Stomach (tissue), 9 donors: ENCODE measurements around the gene REX1BD. TPM values are rescaled to one million over a fixed set of nuclear protein-coding genes. Genes with fewer than 3 reads are reported as not detected.

Experiments used
- DNase-seq, 2 donors: peaks; one replicate each; pipeline versions ENCODE4 v3.0.0 to v3.0.0-alpha.2; 2013 to 2019
- H3K27ac ChIP-seq, 5 donors: fragments of 200-600 bp in 4 of 5; sonication (generic) in 4 of 5; one replicate each; pipeline ENCODE4 v1.5.1; 2013 to 2019; ENCODE audit warnings: mild to moderate bottlenecking in 1 of 5, moderate library complexity in 1 of 5
- H3K27me3 ChIP-seq, 3 donors: fragments of 200-600 bp; sonication (generic); one replicate each; pipeline ENCODE4 v1.5.1; 2017 to 2019; ENCODE audit warnings: mixed run types in 1 of 3
- H3K36me3 ChIP-seq, 4 donors: fragments of 200-600 bp; sonication (generic); 1 replicate in 3 of 4; 2 replicates in 1 of 4; pipeline ENCODE4 v1.5.1; 2016 to 2019
- H3K4me1 ChIP-seq, 4 donors: fragments of 200-600 bp; sonication (generic); one replicate each; pipeline ENCODE4 v1.5.1; 2016 to 2019
- H3K4me3 ChIP-seq, 4 donors: fragments of 200-600 bp; sonication (generic) in 3 of 4; one replicate each; pipeline ENCODE4 v1.5.1; 2016 to 2019; ENCODE audit warnings: mild to moderate bottlenecking in 1 of 4
- H3K9me3 ChIP-seq, 4 donors: fragments of 200-600 bp; sonication (generic); one replicate each; pipeline ENCODE4 v1.5.1; 2016 to 2019
- CTCF ChIP-seq, 7 experiments: fragments of 450-650 bp in 4 of 7; fragments of 200-600 bp in 3 of 7; sonication (generic) in 3 of 7; IDR thresholded peaks; one replicate each; pipeline ENCODE4 v1.5.1; 2016 to 2019; ENCODE audit warnings: antibody characterized with exemption in 7 of 7, control low read depth in 2 of 7, mild to moderate bottlenecking in 1 of 7
- EP300 ChIP-seq: sonication (generic); formaldehyde crosslinking; IDR thresholded peaks from one replicate; pipeline ENCODE4 v1.6.1; 2017; ENCODE audit warnings: antibody characterized with exemption
- POLR2A ChIP-seq, 4 donors: fragments of 450-650 bp; IDR thresholded peaks; one replicate each; pipeline ENCODE4 v1.6.1; 2016; ENCODE audit warnings: antibody characterized with exemption in 4 of 4, control low read depth in 2 of 4, mild to moderate bottlenecking in 1 of 4, moderate library complexity in 1 of 4
- POLR2AphosphoS5 ChIP-seq, 3 donors: sonication (generic); formaldehyde crosslinking; IDR thresholded peaks; one replicate each; pipeline ENCODE4 v1.6.1; 2016; ENCODE audit warnings: antibody characterized with exemption in 3 of 3
- WGBS, 5 donors: extraction: QIAGEN DNeasy Blood & Tissue Kit in 3 of 5; methylation state at CpG; one replicate each; pipeline versions ENCODE4 v1.1.5 to v1.1.7; 2013 to 2018; 5-methylcytosine and 5-hydroxymethylcytosine counted together
- intact Hi-C: fragments of 100-400 bp; cut with DNase I; formaldehyde crosslinking; loops from one replicate; pipeline ENCODE4 v1.15.1; 2023; ENCODE audit warnings: low total_unique reads
- polyA plus RNA-seq, 3 donors: library from polyadenylated mRNA; stranded (reverse); fragments of 200-250 nt; gene quantifications; one replicate each; pipeline ENCODE4 v1.2.3, GENCODE V29; 2013
- total RNA-seq, 5 donors: library from RNA; depleted of rRNA; stranded (reverse); fragments of >200 nt; gene quantifications; one replicate each; pipeline versions ENCODE4 v1.1.0 to v1.2.3, GENCODE V29; 2014 to 2016
- donor health status: healthy with polysubstance abuse.
- donor health status: Bipolar disorder and iron deficiency.
- donor health status: healthy.

REX1BD gene
- total and polyA plus RNA-seq, 8 donors: 15.6 to 483 (median 114) TPM

DNA sequence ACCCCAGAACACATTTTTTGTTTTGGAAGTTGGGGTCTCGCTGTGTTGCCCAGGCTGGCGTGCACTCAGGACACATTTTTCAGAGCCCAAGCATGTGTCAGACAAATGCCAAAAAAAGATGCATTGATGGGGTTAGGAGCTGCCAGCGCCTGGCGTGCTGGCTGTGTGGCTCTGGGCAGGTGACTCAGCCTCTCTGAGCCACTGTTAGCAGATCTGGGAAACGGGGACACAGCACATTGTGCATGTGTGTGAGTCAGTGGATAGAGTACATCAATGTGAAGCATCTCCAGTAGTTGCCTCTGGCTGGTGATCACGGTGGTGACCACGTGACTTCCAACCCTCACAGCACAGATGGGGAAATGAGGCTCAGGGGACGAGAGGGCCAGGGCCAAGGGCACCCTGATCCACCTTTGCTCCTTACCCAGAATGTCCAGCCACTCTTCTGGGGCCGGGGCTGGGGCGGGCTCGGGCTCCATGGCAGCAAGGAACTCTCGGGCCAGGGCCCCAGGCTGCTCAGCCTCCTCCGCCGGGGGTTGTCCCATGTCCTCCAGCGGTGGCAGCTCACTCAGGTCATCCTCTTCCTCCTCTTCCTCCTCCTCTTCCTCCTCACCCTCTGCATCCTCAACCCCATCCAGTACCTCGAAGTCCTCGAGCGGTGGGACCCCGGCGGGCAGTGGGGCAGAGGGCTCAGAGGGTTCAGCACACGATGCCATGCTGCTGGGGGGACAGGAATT, 47.2 kb upstream of the REX1BD start:
- 79 to 89% (median 87%) methylated on average over 17 to 21 of the region's 21 CpGs for WGBS, 5 donors
- intact Hi-C loops: no loop called here
- peaks cover 33 to 52% (median 51%) of the 10 kb centered on the region in 4 donors for H3K36me3 ChIP-seq
- peaks cover 9 to 27% (median 21%) of the 10 kb centered on the region in 4 donors for H3K4me1 ChIP-seq
- TF ChIP-seq POLR2A (IDR thresholded peaks at IDR 0.05) (no peak), CTCF (IDR thresholded peaks at IDR 0.05) (no peak)
- peak overlapping the region in 1 of 5 donors; percentile 96 for H3K27ac ChIP-seq
- DNase-seq: no peak
- no peaks in the 10 kb centered on the region for H3K9me3 ChIP-seq
- no peaks in the 10 kb centered on the region for H3K27me3 ChIP-seq
- H3K4me3 ChIP-seq: no peak overlapping the region

DNA sequence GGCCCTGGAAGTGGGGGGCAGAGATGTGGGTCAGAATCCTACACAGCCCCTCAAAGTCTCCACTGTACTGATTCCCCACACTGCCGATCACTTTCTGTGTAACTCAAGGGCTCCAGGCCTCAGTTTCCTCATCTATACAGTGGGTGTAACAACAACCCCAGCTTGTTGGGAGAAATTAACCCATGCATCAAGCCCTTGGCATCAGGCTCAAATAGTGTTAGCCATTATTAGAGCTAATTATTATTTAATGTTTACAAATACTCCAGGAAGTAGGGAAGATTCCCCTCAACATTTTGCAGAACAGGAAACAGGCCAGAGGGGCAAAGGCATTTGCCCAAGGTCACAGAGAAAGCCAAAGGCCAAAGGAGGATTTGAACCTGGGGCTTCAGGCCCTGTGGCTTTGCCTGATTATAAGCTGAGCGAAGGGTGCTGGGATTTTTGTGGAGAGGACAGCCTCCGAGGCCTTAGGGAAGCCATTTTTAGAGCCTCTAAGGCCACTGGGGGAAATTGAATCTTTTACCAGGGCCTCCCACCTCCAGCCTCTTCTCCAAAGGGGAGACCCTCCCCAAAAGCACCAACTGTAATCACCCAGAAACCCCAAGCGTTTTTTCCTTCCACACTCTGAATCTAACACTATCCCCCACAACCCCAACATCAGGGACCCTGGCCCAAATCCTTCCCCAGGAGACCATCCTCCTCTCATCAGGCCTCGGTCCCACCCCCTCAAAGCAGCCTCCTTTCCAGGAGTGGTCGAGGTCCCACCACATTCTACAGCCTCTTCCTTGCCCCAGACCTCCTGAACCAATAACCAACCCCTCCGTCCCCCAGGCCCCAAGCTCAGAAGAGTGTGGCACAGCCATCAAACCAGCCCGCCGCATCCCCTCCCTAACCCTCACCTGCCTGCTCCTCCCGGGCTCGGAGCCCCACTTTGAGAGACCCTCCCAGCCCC, 46.3 kb upstream of the REX1BD start:
- Histone ChIP-seq H3K27ac (peak overlapping the region; percentile 85 to 96 (median 91)), H3K9me3 (no peaks in the 10 kb centered on the region), H3K4me1 (peaks cover 9 to 27% (median 21%) of the 10 kb centered on the region in 4 donors), H3K27me3 (no peaks in the 10 kb centered on the region), H3K36me3 (peaks cover 25 to 44% (median 43%) of the 10 kb centered on the region in 4 donors), H3K4me3 (peak overlapping the region; percentile 75 to 93 (median 91))
- no peak for TF ChIP-seq EP300
- no peak for TF ChIP-seq CTCF (IDR thresholded peaks at IDR 0.05)
- intact Hi-C loops: no loop called here
- DNase-seq: no peak
- WGBS, 5 donors: 17 to 24% (median 20%) methylated on average over 11 of the region's 11 CpGs

- peak; percentile 95 to 98 for DNase-seq
- TF ChIP-seq CTCF (IDR thresholded peaks at IDR 0.05): no peak
- TF ChIP-seq POLR2AphosphoS5 (IDR thresholded peaks at IDR 0.05): peak in 2 of 3 donors; percentile 48 to 76
- peaks cover 9 to 27% (median 21%) of the 10 kb centered on the region in 4 donors for H3K4me1 ChIP-seq
- WGBS, 5 donors: 0 to 1% (median 1%) methylated on average over 18 to 86 of the region's 86 CpGs
- peak within 1 kb of the TSS; percentile 75 to 93 (median 91) for H3K4me3 ChIP-seq
- no peaks in the 10 kb centered on the region for H3K27me3 ChIP-seq
- intact Hi-C loops: no loop called here
- no peaks in the 10 kb centered on the region for H3K9me3 ChIP-seq
- H3K27ac ChIP-seq: peak within 1 kb of the TSS; percentile 85 to 96 (median 91)
- peaks cover 22 to 34% (median 33%) of the 10 kb centered on the region in 4 donors for H3K36me3 ChIP-seq
Observed at GRCh38 chr19:18542941-18543813, 45.4 kb upstream of the REX1BD start, which contains the start of gene FKBP8. TSS of gene FKBP8 (minus strand) at chr19:18543573. CDS start at chr19:18541970, 1,603 bp downstream.
